HCT116 (cell line): ENCODE measurements around the gene PIKFYVE. TPM values are rescaled to one million over a fixed set of nuclear protein-coding genes. Genes with fewer than 3 reads are reported as not detected.
"Not testable (repeated sequence)": the region's sequence is repeated elsewhere in the genome, so short reads cannot be mapped to it uniquely, and the experiment has no call there.

Experiments
- ATAC-seq: fragments of 200-7000 bp; cut with Tn5 transposase; 2 replicates; pipeline ENCODE4 v1.9.1; 2020; ENCODE audit warnings: mild to moderate bottlenecking, moderate library complexity
- BruUV-seq: library from RNA; stranded (reverse); fragments of 400-500 nt; replicated peaks from 2 replicates; lab custom pipeline; 2021; lab: Mats Ljungman, UMichigan
- CTCF ChIA-PET: fragments of 300-600 bp; sonication (Branson Sonifier 250); formaldehyde crosslinking; loops from one replicate; lab custom pipeline; 2021; ENCODE audit warnings: antibody characterized with exemption; lab: Charles Lee
- POLR2A ChIA-PET: fragments of 300-600, 350-600 bp; sonication (Branson Sonifier 250); formaldehyde crosslinking; loops from one replicate; lab custom pipeline; 2021; ENCODE audit warnings: antibody characterized with exemption; lab: Charles Lee
- RAD21 ChIA-PET, 2 experiments: fragments of 300-600 bp; sonication (Branson Sonifier 250); formaldehyde crosslinking; loops; one replicate each; lab custom pipeline; 2023; ENCODE audit warnings: low total read pairs in 2 of 2; ENCODE audit not compliant: uncharacterized antibody in 2 of 2, unreplicated experiment in 2 of 2, low non-redundant PET in 1 of 2; lab: Charles Lee
- DNase-seq: peaks from one replicate; pipeline ENCODE4 v3.0.0-alpha.2; 2010; ENCODE audit warnings: low read depth, low spot score
- H2AFZ ChIP-seq: fragments of 200-600 bp; shearing (Covaris generic), sonication (generic); 2 replicates; pipeline ENCODE4 v1.6.1; 2017; ENCODE audit warnings: low read depth, mixed run types, mixed read lengths, antibody characterized with exemption, low read length; ENCODE audit not compliant: poor library complexity, severe bottlenecking
- H3K27ac ChIP-seq: 2 replicates; pipeline ENCODE4 v1.5.1; 2012; ENCODE audit warnings: low read depth, low read length
- H3K27me3 ChIP-seq: fragments of 200-600 bp; sonication (generic); 2 replicates; pipeline ENCODE4 v1.6.1; 2016; ENCODE audit warnings: mixed run types, low read length, mixed read lengths; ENCODE audit not compliant: insufficient read depth
- H3K36me3 ChIP-seq, 2 experiments: fragments of 200-500 bp in 1 of 2; fragments of 200-600 bp in 1 of 2; sonication (Bioruptor generic) in 1 of 2; sonication (generic) in 1 of 2; 2 replicates each; pipeline versions ENCODE4 v1.5.1 to v1.6.1; 2014 to 2016; ENCODE audit warnings: low read length in 2 of 2, inconsistent platforms in 1 of 2, mixed read lengths in 1 of 2, mixed run types in 1 of 2; ENCODE audit not compliant: insufficient read depth in 2 of 2, control insufficient read depth in 1 of 2
- H3K4me1 ChIP-seq, 2 experiments: fragments of 200-600 bp in 1 of 2; sonication (generic) in 1 of 2; 2 replicates each; pipeline versions ENCODE4 v1.5.1 to v1.6.1; 2012 to 2017; ENCODE audit warnings: low read length in 2 of 2, inconsistent platforms in 1 of 2, mild to moderate bottlenecking in 1 of 2, mixed read lengths in 1 of 2, mixed run types in 1 of 2, moderate library complexity in 1 of 2; ENCODE audit not compliant: insufficient read depth in 2 of 2, control insufficient read depth in 1 of 2
- H3K4me2 ChIP-seq: fragments of 200-600 bp; sonication (generic); 2 replicates; pipeline ENCODE4 v1.6.1; 2017; ENCODE audit warnings: mixed run types, low read length, mixed read lengths
- H3K4me3 ChIP-seq, 2 experiments: fragments of 200-600 bp in 1 of 2; sonication (generic) in 1 of 2; replicated peaks in 1 of 2; 2 replicates each; pipeline ENCODE4 v1.5.1; 2011 to 2016; ENCODE audit warnings: low read length in 2 of 2, control low read depth in 1 of 2, low read depth in 1 of 2, mild to moderate bottlenecking in 1 of 2, mixed read lengths in 1 of 2, mixed run types in 1 of 2
- H3K79me2 ChIP-seq: fragments of 200-600 bp; sonication (generic); 2 replicates; pipeline ENCODE4 v1.6.1; 2017; ENCODE audit warnings: mild to moderate bottlenecking, mixed run types, low read length, moderate library complexity, mixed read lengths; ENCODE audit not compliant: insufficient read depth
- H3K9ac ChIP-seq: fragments of 200-600 bp; sonication (generic); 2 replicates; pipeline ENCODE4 v1.6.1; 2016; ENCODE audit warnings: low read length, mixed read lengths
- H3K9me2 ChIP-seq: fragments of 200-600 bp; sonication (generic), shearing (Covaris generic); 2 replicates; pipeline ENCODE4 v1.6.1; 2017; ENCODE audit warnings: mixed run types, mild to moderate bottlenecking, moderate library complexity; ENCODE audit not compliant: insufficient read depth
- H3K9me3 ChIP-seq, 2 experiments: fragments of 200-500 bp in 1 of 2; fragments of 200-600 bp in 1 of 2; sonication (Bioruptor generic) in 1 of 2; sonication (generic) in 1 of 2; 2 replicates each; pipeline ENCODE4 v1.6.1; 2014 to 2017; ENCODE audit warnings: low read length in 2 of 2, mixed read lengths in 2 of 2, inconsistent platforms in 1 of 2, low read depth in 1 of 2, mild to moderate bottlenecking in 1 of 2, mixed run types in 1 of 2, moderate library complexity in 1 of 2; ENCODE audit not compliant: control insufficient read depth in 1 of 2, insufficient read depth in 1 of 2
- H4K20me1 ChIP-seq: fragments of 200-600 bp; sonication (generic), shearing (Covaris generic); 2 replicates; pipeline ENCODE4 v1.6.1; 2017; ENCODE audit warnings: mixed run types, mild to moderate bottlenecking, moderate library complexity; ENCODE audit not compliant: insufficient read depth
- CBX3 ChIP-seq: IDR thresholded peaks from 2 replicates; pipeline ENCODE4 v1.6.1; 2012; ENCODE audit warnings: low read depth
- EGR1 ChIP-seq: IDR thresholded peaks from 2 replicates; pipeline ENCODE4 v1.6.1; 2012; ENCODE audit warnings: low read depth
- EZH2phosphoT487 ChIP-seq: fragments of 200-600 bp; IDR thresholded peaks from 2 replicates; pipeline ENCODE4 v1.6.1; 2018; ENCODE audit warnings: antibody characterized with exemption, borderline replicate concordance
- FOSL1 ChIP-seq: IDR thresholded peaks from 2 replicates; pipeline ENCODE4 v1.6.1; 2012; ENCODE audit warnings: low read depth
- JUND ChIP-seq: IDR thresholded peaks from 2 replicates; pipeline ENCODE4 v1.6.1; 2012
- POLR2AphosphoS5 ChIP-seq: IDR thresholded peaks from 2 replicates; pipeline ENCODE4 v1.6.1; 2011; ENCODE audit warnings: mild to moderate bottlenecking, low read depth, low read length, moderate library complexity
- TCF7L2 ChIP-seq: IDR thresholded peaks from 2 replicates; pipeline ENCODE4 v1.7.0; 2011; ENCODE audit warnings: borderline replicate concordance, inconsistent platforms; ENCODE audit not compliant: insufficient read depth, insufficient read length; ENCODE audit errors: extremely low read depth
- ZFX ChIP-seq: fragments of 450-650 bp; IDR thresholded peaks from 2 replicates; pipeline ENCODE4 v1.6.1; 2017
- ZNF274 ChIP-seq: fragments of 200-500 bp; sonication (Bioruptor generic); IDR thresholded peaks from 2 replicates; pipeline ENCODE4 v1.6.1; 2014; ENCODE audit warnings: mild to moderate bottlenecking, low read depth, low read length, inconsistent platforms
- intact Hi-C: fragments of 100-400 bp; cut with micrococcal nuclease; formaldehyde crosslinking; loops from 2 replicates; pipeline ENCODE4 v1.10.0; 2022
- total RNA-seq: library from RNA; stranded (reverse); gene quantifications from one replicate; pipeline ENCODE4 v1.2.1, GENCODE V29; 2021; ENCODE audit not compliant: unreplicated experiment
- TF ChIP-seq, protein P1 (sequence below): IDR thresholded peaks from 2 replicates; pipeline ENCODE4 v1.6.1; 2012
- TF ChIP-seq, protein P2 (sequence below), 3 experiments: fragments of 200-600 bp in 1 of 3; sonication (generic) in 1 of 3; IDR thresholded peaks in 2 of 3; conservative IDR thresholded peaks in 1 of 3; 2 replicates each; pipeline ENCODE4 v1.5.1; 2012 to 2017; ENCODE audit warnings: low read depth in 2 of 3, low read length in 2 of 3, antibody characterized with exemption in 1 of 3, borderline replicate concordance in 1 of 3, control low read depth in 1 of 3, mild to moderate bottlenecking in 1 of 3, mixed read lengths in 1 of 3, mixed run types in 1 of 3, moderate library complexity in 1 of 3; ENCODE audit not compliant: insufficient read depth in 1 of 3
- TF ChIP-seq, protein P3 (sequence below): IDR thresholded peaks from 2 replicates; pipeline ENCODE4 v1.6.1; 2011; ENCODE audit warnings: mild to moderate bottlenecking, low read length, moderate library complexity; ENCODE audit not compliant: insufficient replicate concordance; ENCODE audit errors: extremely low read depth

PIKFYVE gene
- total RNA-seq, 1 experiment from 2014 or later: 21.8 TPM

DNA sequence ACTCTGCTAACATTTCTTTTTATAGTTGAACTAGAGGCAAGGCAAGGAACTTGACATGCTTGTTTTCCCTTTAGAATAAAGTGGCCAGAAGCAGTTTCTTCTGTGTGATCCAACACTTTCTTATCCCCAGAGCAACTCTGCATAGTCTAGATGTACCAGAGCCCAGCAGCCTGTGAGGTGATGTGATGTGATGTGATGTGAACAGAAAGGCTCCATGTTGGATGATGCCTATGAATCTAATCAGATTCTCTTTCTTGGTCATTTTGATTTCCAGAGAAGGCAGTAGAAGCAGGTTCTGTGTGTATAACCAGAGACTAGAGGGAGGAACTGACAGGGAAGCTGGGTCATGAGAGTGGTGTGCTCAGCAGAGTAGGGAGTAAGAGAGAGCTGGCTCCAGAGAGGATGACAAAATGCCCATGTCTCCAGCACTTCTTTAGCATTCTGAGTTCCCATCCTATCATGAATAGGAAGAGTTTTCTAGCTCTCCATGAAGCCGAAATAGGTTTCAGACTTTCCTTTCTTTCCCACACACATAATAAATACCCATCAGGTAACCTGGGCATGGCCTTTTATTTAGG is 109.5 kb downstream of the PIKFYVE start (continued):
- TF ChIP-seq POLR2AphosphoS5 (no peak), CBX3 (no peak), EZH2phosphoT487 (no peak), EGR1 (no peak), TCF7L2 (no peak), ZFX (no peak)
- TF ChIP-seq, protein P1, sequence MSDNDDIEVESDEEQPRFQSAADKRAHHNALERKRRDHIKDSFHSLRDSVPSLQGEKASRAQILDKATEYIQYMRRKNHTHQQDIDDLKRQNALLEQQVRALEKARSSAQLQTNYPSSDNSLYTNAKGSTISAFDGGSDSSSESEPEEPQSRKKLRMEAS: no peak

DNA sequence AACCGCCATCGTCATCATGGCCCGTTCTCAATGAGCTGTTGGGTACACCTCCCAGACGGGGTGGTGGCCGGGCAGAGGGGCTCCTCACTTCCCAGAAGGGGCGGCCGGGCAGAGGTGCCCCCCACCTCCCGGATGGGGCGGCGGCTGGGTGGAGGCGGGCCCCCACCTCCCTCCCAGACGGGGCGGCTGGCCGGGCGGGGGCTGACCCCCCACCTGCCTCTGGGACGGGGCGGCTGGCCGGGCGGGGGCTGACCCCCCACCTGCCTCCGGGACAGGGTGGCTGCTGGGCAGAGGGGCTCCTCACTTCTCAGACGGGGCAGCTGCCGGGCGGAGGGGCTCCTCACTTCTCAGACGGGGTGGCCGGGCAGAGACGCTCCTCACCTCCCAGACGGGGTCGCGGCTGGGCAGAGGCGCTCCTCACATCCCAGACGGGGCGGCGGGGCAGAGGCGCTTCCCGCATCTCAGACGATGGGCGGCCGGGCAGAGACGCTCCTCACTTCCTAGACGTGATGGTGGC is 111.3 kb downstream of the PIKFYVE start:
- POLR2A ChIA-PET, H3K9me2 ChIP-seq, BruUV-seq, H3K4me1 ChIP-seq, H3K4me3 ChIP-seq, H3K27ac ChIP-seq, RAD21 ChIA-PET, intact Hi-C loops, H3K79me2 ChIP-seq, H2AFZ ChIP-seq, DNase-seq, H3K9me3 ChIP-seq, H3K36me3 ChIP-seq, CTCF ChIA-PET, ATAC-seq, H3K9ac ChIP-seq, H4K20me1 ChIP-seq, H3K27me3 ChIP-seq, H3K4me2 ChIP-seq: not testable (repeated sequence)

DNA sequence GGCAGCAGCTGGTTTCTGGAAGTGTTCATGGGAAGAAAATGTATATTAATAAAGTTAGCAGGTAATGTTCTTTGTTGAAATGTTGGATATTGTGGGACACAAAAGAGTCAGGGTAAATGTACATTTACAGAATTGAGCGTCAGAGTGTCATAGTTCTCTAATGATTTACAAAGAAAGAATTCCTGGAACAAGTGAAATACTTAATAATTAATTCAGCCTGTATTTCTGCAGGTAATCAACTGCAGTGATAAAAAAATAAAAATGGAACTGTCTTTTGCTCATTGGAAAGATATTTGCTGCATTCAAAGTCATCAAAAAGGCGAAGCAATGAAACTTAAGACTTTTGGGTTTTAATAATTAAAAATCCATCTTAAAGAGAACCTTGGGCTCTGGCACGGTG is 113.1 kb downstream of the PIKFYVE start:
- TF ChIP-seq, protein P2, sequence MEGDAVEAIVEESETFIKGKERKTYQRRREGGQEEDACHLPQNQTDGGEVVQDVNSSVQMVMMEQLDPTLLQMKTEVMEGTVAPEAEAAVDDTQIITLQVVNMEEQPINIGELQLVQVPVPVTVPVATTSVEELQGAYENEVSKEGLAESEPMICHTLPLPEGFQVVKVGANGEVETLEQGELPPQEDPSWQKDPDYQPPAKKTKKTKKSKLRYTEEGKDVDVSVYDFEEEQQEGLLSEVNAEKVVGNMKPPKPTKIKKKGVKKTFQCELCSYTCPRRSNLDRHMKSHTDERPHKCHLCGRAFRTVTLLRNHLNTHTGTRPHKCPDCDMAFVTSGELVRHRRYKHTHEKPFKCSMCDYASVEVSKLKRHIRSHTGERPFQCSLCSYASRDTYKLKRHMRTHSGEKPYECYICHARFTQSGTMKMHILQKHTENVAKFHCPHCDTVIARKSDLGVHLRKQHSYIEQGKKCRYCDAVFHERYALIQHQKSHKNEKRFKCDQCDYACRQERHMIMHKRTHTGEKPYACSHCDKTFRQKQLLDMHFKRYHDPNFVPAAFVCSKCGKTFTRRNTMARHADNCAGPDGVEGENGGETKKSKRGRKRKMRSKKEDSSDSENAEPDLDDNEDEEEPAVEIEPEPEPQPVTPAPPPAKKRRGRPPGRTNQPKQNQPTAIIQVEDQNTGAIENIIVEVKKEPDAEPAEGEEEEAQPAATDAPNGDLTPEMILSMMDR (IDR thresholded peaks at IDR 0.05 in 2 of 3, conservative IDR thresholded peaks at IDR 0.05 in 1 of 3; ENCODE audit: borderline replicate concordance in 1 of 3, insufficient read depth in 1 of 3, low read depth in 2 of 3, low read length in 2 of 3): no peak
- TF ChIP-seq JUND (no peak), ZNF274 (no peak), EGR1 (no peak), FOSL1 (no peak)
- TF ChIP-seq, protein P1: no peak
- TF ChIP-seq, protein P3, sequence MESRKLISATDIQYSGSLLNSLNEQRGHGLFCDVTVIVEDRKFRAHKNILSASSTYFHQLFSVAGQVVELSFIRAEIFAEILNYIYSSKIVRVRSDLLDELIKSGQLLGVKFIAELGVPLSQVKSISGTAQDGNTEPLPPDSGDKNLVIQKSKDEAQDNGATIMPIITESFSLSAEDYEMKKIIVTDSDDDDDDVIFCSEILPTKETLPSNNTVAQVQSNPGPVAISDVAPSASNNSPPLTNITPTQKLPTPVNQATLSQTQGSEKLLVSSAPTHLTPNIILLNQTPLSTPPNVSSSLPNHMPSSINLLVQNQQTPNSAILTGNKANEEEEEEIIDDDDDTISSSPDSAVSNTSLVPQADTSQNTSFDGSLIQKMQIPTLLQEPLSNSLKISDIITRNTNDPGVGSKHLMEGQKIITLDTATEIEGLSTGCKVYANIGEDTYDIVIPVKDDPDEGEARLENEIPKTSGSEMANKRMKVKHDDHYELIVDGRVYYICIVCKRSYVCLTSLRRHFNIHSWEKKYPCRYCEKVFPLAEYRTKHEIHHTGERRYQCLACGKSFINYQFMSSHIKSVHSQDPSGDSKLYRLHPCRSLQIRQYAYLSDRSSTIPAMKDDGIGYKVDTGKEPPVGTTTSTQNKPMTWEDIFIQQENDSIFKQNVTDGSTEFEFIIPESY: no peak

More for the DNA sequence above, 113.1 kb downstream of the PIKFYVE start:
- Histone ChIP-seq H3K4me2 (no peak overlapping the region), H3K9me3 (no peaks in the 10 kb centered on the region), H4K20me1 (no peaks in the 10 kb centered on the region), H3K4me1 (no peaks in the 10 kb centered on the region), H3K4me3 (no peak overlapping the region), H3K27ac (no peak overlapping the region), H3K9me2 (no peaks in the 10 kb centered on the region), H3K36me3 (no peaks in the 10 kb centered on the region), H3K27me3 (0 out of 2 replicates have a peak, but pooled peaks cover 3% of the 10 kb centered on the region), H3K9ac (no peak overlapping the region), H3K79me2 (no peaks in the 10 kb centered on the region), H2AFZ (no peak overlapping the region)
- ATAC-seq (no peak), DNase-seq (no peak)
- no TSS peak for BruUV-seq
- intact Hi-C loops: no loop called here
- ChIA-PET RAD21 (no interaction called here), POLR2A (no interaction called here), CTCF (no interaction called here)
